Neural progenitor cell (in vitro differentiated cells): ENCODE results near the gene PLB1.
A peak's percentile ranks its signal among the peaks of the same experiment; 100 is the strongest.

Experiments
- EZH2 ChIP-seq: fragments of 200-600 bp; sonication (generic); IDR thresholded peaks from 2 replicates; pipeline ENCODE4 v1.6.1; 2017; ENCODE audit warnings: antibody characterized with exemption, mild to moderate bottlenecking, moderate library complexity
- TF ChIP-seq, protein P1 (sequence below): fragments of 200-600 bp; sonication (generic); IDR thresholded peaks from 2 replicates; pipeline ENCODE4 v1.5.1; 2017; ENCODE audit warnings: antibody characterized with exemption, mild to moderate bottlenecking

DNA sequence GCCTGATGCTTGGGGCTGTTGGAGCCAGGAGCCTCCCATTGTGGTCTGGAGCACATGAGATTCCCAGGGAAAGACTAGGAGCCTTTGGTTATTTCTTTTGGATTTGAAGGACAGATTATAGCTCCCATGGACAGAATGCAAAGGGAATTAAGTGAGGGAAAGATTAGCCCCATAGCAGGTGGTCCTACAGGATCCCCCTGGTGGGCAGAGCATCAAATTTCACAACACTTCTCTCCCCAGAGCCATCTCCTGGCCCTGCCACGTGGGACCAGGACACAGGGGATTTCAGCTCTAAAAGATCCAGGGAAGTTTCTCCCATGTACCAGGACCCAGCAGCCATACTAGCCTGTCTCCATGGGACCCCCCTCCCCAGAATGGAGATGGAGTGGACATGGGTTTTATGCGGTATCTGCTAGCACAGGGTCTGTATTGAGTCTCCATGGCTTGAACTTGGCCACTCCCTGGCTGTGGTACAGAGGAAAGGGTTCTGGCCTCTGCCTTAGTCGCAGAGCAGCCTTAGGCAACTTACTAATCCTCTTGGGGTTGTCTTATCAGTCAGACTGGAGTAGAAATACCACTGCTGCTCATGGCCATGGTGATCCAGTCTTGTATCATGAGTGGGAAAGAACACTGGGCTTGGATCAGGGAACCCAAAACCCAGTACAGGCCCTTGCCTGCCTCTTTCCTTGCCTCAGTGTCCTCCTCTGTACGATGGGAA lies 6.8 kb upstream of the PLB1 start:
- TF ChIP-seq, protein P1, sequence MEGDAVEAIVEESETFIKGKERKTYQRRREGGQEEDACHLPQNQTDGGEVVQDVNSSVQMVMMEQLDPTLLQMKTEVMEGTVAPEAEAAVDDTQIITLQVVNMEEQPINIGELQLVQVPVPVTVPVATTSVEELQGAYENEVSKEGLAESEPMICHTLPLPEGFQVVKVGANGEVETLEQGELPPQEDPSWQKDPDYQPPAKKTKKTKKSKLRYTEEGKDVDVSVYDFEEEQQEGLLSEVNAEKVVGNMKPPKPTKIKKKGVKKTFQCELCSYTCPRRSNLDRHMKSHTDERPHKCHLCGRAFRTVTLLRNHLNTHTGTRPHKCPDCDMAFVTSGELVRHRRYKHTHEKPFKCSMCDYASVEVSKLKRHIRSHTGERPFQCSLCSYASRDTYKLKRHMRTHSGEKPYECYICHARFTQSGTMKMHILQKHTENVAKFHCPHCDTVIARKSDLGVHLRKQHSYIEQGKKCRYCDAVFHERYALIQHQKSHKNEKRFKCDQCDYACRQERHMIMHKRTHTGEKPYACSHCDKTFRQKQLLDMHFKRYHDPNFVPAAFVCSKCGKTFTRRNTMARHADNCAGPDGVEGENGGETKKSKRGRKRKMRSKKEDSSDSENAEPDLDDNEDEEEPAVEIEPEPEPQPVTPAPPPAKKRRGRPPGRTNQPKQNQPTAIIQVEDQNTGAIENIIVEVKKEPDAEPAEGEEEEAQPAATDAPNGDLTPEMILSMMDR = peak; percentile 16
- no peak for TF ChIP-seq EZH2
